Fibroblast of lung (primary cell): ENCODE results near the gene AGRN.

Experiments used
- EZH2 ChIP-seq: IDR thresholded peaks from 2 replicates; pipeline ENCODE4 v1.5.1; 2012; ENCODE audit warnings: low read length, control low read depth, mild to moderate bottlenecking; ENCODE audit errors: missing control alignments
- TF ChIP-seq, protein P1 (sequence below), 2 donors: IDR thresholded peaks in 1 of 2; conservative IDR thresholded peaks in 1 of 2; 1 replicate in 1 of 2; 2 replicates in 1 of 2; pipeline ENCODE4 v1.5.1; 2011 to 2012; ENCODE audit warnings: low read length in 2 of 2, control low read depth in 1 of 2, inconsistent platforms in 1 of 2, low read depth in 1 of 2, mild to moderate bottlenecking in 1 of 2

DNA sequence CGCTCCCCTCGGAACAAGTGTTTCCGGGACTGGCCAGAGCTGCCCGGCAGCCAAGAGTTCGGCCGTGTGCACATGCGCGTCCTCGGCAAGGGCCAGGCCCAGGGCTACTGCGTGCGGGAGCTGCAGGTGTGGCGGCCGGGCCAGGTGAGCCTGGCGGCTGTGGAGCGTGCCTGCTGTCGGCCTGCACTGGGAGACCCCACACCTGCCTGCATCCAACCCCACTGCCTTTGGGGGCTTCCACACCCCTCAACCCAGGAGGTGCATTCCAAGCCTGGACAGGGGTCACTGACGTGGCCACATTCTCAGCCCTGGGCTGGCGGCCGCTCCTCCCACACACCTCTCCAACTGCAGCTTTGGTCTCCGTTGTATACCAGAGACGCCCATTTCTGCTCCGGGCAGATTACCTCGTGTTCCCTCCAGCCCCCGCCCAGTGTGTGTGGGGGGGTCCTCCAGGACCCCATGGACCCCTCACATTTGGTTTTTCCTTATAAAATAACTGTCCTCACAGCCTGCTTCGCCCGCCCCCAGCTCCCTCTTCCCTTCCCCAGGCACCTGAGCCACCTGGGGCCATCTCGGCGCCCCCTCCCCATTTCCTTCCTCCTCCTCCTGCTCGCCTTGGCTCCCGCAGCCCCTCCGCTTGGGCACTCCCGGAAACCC lies 48.1 kb downstream of the AGRN start:
- TF ChIP-seq, protein P1, sequence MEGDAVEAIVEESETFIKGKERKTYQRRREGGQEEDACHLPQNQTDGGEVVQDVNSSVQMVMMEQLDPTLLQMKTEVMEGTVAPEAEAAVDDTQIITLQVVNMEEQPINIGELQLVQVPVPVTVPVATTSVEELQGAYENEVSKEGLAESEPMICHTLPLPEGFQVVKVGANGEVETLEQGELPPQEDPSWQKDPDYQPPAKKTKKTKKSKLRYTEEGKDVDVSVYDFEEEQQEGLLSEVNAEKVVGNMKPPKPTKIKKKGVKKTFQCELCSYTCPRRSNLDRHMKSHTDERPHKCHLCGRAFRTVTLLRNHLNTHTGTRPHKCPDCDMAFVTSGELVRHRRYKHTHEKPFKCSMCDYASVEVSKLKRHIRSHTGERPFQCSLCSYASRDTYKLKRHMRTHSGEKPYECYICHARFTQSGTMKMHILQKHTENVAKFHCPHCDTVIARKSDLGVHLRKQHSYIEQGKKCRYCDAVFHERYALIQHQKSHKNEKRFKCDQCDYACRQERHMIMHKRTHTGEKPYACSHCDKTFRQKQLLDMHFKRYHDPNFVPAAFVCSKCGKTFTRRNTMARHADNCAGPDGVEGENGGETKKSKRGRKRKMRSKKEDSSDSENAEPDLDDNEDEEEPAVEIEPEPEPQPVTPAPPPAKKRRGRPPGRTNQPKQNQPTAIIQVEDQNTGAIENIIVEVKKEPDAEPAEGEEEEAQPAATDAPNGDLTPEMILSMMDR (conservative IDR thresholded peaks at IDR 0.05 in 1 of 2, IDR thresholded peaks at IDR 0.05 in 1 of 2; ENCODE audit: low read depth in 1 of 2, low read length in 2 of 2) = no peak
- no peak for TF ChIP-seq EZH2
